GM21717 (cell line): ENCODE data around the gene COQ6.
"Not testable (repeated sequence)": the region's sequence is repeated elsewhere in the genome, so short reads cannot be mapped to it uniquely, and the experiment has no call there.

Source experiments
- ATAC-seq: cut with Tn5 transposase; IDR thresholded peaks from one replicate; pipeline ENCODE4 v1.9.1; 2021; ENCODE audit warnings: mild to moderate bottlenecking, moderate library complexity; ENCODE audit not compliant: unreplicated experiment

COQ6 gene

GRCh38 chr14:73949752-73950734 is at the start of gene COQ6, which contains the start of gene FAM161B:
TSS of gene COQ6 (plus strand) at chr14:73950302. CDS start at chr14:73950333, 31 bp downstream.
TSS of gene FAM161B (minus strand) at chr14:73950094. CDS start at chr14:73950026, 68 bp downstream.
- peak; percentile 84 for ATAC-seq

- no peak for ATAC-seq
Measured at GRCh38 chr14:73903028-73903427, 47.1 kb upstream of the COQ6 start.

GRCh38 chr14:73909681-73910080 is 40.4 kb upstream of the COQ6 start:
- ATAC-seq = no peak

DNA sequence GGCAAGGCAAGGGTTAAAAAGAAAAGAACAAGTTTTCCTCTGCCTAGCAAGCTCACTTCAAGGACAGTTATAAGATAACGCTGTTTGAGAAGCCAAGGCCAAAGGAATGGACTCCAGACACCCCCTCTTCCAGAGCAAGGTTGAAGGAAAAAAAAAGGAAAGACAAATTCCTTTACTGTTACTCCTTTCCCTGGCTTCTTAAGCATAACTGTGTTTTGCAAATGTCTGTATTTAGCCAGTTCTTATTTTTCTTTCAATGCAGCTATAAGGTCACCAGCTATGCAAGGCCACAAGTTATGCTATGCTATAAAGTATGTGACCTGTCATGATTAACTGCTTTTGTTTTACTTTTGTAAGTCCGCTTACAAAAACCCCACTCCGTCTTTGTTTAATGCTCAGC is 36.8 kb upstream of the COQ6 start:
- ATAC-seq = no peak

- ATAC-seq = no peak
Measured at GRCh38 chr14:73916324-73916723, 33.8 kb upstream of the COQ6 start.

DNA sequence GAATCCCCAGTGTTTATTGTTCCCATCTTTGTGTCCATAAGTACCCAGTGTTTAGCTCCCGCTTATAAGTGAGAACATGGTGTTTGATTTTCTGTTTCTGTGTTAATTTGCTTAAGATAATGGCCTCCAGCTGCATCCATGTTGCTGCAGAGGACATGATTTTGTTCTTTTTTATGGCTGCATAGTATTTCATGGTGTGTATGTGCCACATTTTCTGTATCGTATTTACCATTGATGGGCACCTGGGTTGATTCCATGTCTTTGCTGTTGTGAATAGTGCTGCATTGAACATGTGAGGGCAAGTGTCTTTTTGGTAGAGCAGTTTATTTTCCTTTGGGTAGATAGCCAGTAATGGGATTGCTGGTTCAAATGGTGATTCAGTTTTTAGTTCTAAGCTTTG is 30.6 kb upstream of the COQ6 start:
- ATAC-seq = not testable (repeated sequence)

DNA sequence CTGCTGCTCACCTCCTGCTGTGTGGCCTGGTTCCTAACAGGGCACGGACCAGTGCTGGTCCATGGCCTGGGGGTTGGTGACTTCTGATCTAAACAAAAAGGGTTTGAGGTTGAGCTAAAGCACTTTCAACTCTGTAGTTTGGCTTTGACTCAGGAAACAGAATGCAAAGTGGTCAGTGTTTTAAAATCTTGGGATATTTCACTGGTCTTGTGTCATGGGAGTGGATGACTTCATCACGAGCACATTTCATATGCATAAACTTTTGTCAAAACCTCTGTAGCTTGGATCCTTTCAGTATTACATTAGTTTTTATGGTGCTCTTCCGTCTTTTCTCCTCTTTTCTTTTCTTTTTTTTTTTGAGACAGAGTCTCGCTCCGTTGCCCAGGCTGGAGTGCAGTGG is 25.8 kb upstream of the COQ6 start:
- ATAC-seq = no peak

GRCh38 chr14:73935666-73936065 is 14.4 kb upstream of the COQ6 start:
- ATAC-seq = no peak

DNA sequence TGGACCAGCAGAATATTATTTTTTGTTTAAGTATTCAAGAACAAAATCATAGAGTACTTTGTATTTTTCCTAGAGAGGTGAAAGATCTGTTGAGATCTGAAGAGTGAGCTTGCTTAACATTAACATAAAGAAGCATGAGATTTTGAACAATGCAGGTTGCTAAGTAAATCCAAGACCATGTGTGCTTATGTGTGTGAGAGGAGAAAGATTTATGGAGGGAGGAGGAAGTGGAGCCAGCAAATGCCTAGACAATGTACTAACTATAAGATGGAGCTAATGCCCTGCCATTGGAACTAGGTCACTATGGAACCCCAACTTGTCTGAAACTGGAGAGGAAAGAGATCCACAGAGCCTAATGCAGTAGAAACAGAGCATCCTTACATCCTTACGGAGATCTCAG is 13.6 kb upstream of the COQ6 start:
- ATAC-seq = no peak

DNA sequence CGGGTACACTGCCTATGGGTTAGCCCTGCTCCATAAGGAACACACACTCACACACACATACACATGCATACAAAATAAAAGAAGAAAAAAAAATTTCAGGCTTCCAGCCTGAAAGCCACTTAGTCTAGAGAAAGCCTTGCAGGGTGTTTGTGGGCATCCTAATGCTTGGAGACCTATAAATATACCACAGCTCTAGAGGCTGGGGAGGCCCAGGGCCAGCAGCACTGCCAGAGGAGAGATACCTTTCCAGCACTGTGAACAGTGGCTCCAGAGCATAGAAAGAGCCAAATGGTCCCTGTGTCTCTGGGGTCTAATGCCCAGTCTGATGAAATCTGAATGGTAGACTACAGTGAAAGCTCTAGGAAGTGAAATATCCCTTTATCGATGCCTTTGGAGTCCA is 13.1 kb upstream of the COQ6 start:
- ATAC-seq = no peak

DNA sequence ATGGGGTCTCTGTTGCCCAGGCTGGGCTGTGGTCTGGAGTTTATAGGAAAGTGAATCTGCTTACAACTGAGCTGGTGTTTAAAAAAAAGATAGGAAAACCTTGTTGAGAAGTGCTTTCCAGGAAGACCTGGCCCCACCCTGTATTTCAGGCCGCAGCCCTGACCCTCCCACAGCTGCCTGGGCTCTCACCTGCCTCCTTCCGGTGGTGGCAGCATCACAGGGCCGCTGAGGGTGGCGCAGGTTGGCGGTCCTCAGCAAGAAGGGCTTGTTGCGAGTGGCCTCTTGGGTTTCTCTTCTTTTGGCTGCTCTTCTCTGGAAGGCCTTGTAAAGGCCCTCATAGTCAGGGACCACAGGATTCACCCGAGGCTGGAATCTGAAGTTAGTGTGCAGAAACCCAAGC is 7.9 kb upstream of the COQ6 start:
- no peak for ATAC-seq

DNA sequence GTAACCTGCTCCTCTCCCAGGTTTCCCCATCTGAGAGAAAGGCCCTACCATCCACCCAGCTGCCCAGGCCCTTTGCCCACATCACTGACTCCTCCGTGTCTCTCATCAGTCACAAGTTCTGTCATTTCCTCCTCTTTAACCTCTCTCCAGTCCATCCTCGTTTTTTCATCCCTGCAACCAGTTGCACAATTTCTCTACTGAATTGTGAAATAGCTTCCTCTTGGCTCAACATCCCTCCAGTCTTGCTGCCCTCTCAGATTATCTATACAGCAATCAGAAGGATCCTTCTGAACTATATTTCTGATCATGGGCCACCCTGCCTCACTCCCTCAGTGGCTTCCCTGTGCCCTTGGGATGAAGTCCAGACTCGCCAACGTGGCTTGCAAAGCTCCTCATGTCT is 7.0 kb upstream of the COQ6 start:
- no peak for ATAC-seq

- ATAC-seq = no peak
Measured at GRCh38 chr14:73944432-73945158, 5.5 kb upstream of the COQ6 start.

DNA sequence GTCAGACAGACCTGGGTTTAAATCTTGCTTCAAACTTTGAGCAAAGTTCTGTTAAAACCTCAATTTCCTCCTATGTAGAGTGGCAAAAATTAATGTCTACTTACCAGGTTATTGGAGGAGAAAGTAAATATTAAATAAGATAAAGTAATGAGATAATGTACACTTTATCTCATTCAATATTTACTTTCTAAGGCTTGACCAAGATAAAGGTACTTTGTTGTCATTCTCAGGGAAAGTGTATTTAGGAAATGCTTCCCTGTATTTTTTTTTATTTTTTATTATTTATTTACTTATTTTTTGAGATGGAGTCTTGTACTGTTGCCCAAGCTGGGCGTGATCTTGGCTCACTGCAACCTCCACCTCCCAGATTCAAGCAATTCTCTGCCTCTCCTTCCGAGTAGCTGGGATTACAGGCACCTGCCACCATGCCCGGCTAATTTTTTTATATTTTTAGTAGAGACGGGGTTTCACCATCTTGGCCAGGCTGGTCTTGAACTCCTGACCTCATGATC is 4.9 kb upstream of the COQ6 start:
- ATAC-seq = no peak

DNA sequence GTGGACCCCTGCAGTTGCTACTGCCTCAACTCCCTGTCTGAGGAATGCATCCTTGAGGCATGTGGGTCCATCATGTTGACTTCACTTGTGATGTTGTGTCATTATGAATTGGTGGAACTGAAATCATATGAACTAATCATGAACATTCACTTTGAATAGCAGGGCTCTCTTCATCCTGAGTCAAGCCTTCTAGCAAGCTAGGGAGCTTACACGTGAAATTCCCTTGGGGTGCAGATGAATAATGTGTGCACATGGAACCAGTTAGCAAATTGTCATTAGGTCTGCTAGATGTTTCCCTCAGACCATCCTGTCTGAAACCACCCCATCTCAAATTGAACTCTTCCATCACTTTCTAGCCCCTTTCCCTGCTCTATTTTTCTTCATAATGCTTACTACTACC is 3.6 kb downstream of the COQ6 start:
- ATAC-seq = no peak

DNA sequence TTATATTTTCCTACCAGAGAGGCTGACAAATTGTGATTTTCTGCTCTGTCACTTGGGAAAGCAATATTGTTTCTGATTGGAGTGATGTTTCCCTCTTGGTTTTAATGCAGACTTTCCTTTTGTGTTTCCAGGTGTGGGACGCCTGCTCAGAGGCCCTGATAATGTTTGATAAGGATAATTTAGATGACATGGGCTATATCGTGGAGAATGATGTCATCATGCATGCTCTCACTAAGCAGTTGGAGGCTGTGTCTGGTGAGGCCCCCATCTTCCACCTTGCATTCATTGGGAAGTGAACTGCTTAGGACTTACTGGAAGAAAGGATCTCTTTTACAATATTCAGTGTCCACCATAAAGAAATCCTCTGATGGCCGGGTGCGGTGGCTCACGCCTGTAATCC is 5.6 kb downstream of the COQ6 start:
- ATAC-seq = no peak

DNA sequence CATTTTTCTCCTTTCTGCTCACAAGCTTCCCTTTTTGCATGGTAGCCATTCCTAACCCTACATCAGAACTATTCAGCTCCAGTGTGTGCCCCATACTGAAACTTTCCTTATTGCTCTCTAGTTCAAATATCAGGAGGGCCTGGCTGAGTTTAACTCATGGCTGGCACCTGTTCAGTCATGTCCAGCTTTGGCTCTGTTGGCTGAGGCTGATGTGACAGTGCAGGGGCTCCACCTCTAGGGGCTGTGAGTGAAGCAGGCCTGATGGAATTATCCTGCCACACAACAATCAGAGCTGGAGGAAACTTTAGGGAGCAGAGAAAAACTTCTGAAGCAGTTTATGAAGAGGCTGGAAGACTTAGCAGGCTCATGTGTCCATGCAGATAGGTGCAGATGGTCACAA is 8.5 kb downstream of the COQ6 start:
- ATAC-seq = no peak

DNA sequence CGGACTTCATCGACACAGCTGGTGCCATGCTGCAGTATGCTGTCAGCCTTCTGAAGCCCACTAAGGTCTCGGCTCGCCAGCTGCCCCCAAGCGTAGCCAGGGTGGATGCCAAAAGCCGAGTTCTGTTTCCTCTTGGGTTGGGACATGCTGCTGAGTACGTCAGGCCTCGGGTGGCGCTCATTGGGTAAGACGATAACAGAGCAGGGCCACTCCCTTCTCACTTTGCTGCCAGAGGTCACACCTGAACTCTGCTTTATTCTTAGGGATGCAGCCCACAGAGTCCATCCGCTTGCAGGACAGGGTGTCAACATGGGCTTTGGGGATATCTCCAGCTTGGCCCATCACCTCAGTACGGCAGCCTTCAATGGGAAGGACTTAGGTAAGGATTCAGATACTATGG is 11.1 kb downstream of the COQ6 start:
- no peak for ATAC-seq

DNA sequence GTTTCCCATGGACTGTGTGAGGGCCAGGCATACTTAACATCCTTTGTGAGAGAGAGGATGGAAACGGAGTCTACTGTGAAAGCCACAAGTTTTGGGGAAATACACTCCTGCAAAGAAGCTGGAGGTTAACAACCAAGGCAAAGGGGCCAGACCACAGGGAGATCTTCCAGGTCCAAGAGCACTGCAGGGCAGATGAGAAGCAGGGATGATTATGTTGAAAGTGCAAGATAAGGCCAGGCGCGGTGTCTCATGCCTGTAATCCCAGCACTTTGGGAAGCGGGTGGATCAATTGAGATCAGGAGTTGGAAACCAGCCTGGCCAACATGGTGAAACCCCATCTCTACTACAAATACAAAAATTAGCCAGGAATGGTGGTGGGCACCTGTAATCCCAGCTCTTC is 15.1 kb downstream of the COQ6 start:
- ATAC-seq = no peak

- ATAC-seq = no peak
Measured at GRCh38 chr14:73968885-73969284, 18.8 kb downstream of the COQ6 start.

- ATAC-seq = no peak
Measured at GRCh38 chr14:73973497-73973896, 23.4 kb downstream of the COQ6 start.

GRCh38 chr14:73976125-73976524 is 26.0 kb downstream of the COQ6 start:
- no peak for ATAC-seq
